ENCODE data around the gene PHF24. TPM values are rescaled to one million over a fixed set of nuclear protein-coding genes. Genes with fewer than 3 reads are reported as not detected.

PHF24 gene
- polyA plus RNA-seq, 3 donors, result 0.04 TPM; not detected in 2

- H3K9ac ChIP-seq (ENCODE audit: insufficient read depth, low read length, poor library complexity, severe bottlenecking), result no peak overlapping the region
- H3K4me3 ChIP-seq (replicated peaks in 1 of 3; ENCODE audit: low read depth in 2 of 3, low read length in 3 of 3), result no peak overlapping the region
- H3K4me1 ChIP-seq (ENCODE audit: control insufficient read depth in 1 of 2, insufficient read depth in 2 of 2, low read length in 2 of 2), result no peaks in the 10 kb centered on the region
- no peaks in the 10 kb centered on the region for H3K27me3 ChIP-seq (ENCODE audit: control insufficient read depth in 2 of 2, insufficient read depth in 2 of 2, low read length in 2 of 2)
- H3K4me1 Mint-ChIP-seq, result peaks cover 6% of the 10 kb centered on the region
- no peaks in the 10 kb centered on the region for H4K20me1 ChIP-seq (ENCODE audit: insufficient read depth, low read length)
- TF ChIP-seq CTCF (IDR thresholded peaks at IDR 0.05), result no peak
- no peak overlapping the region for H3K4me2 ChIP-seq (replicated peaks; ENCODE audit: extremely low read depth, low read length, poor library complexity, severe bottlenecking)
- no peak for DNase-seq
- H3K27ac ChIP-seq (ENCODE audit: low read depth in 1 of 2, low read length in 2 of 2), result no peak overlapping the region
- H3K9me3 Mint-ChIP-seq, result peaks cover 0 to 5% (median 0%) of the 10 kb centered on the region in 7 donors
- no peak overlapping the region for H2AFZ ChIP-seq (ENCODE audit: insufficient read depth, low read depth, low read length, poor library complexity, severe bottlenecking)
- peaks cover 0 to 2% (median 2%) of the 10 kb centered on the region in 3 donors for H3K27me3 Mint-ChIP-seq (ENCODE audit: low read depth in 3 of 3)
- H3K79me2 ChIP-seq (ENCODE audit: insufficient read depth, low read length), result no peaks in the 10 kb centered on the region
- no peaks in the 10 kb centered on the region for H3K36me3 Mint-ChIP-seq
- intact Hi-C loops (cut with micrococcal nuclease), result no loop called here
- H3K36me3 ChIP-seq (replicated peaks in 1 of 2; ENCODE audit: control insufficient read depth in 1 of 2, insufficient read depth in 2 of 2, low read length in 2 of 2), result no peaks in the 10 kb centered on the region
- 94% methylated on average over 3 of the region's 4 CpGs for WGBS (ENCODE audit: insufficient coverage)
- no peaks in the 10 kb centered on the region for H3K9me3 ChIP-seq (replicated peaks in 1 of 2; ENCODE audit: control insufficient read depth in 1 of 2, insufficient read depth in 1 of 2, low read length in 2 of 2)
- H3K4me3 Mint-ChIP-seq, result no peak overlapping the region
- H3K27ac Mint-ChIP-seq, result no peak overlapping the region
Measured at GRCh38 chr9:35029241-35029640, 71.2 kb downstream of the PHF24 start.

GRCh38 chr9:35029852-35030251, 71.8 kb downstream of the PHF24 start:
- no CpG with 5 or more reads among the region's 2 CpGs for WGBS (ENCODE audit: insufficient coverage)
- H3K27ac Mint-ChIP-seq, result no peak overlapping the region

More at GRCh38 chr9:35029852-35030251, 71.8 kb downstream of the PHF24 start:
- TF ChIP-seq CTCF (IDR thresholded peaks at IDR 0.05), result no peak
- intact Hi-C loops (cut with micrococcal nuclease), result no loop called here
- Mint-ChIP-seq H3K27me3 (ENCODE audit: low read depth in 3 of 3) (peaks cover 0 to 5% (median 0%) of the 10 kb centered on the region in 3 donors), H3K4me3 (no peak overlapping the region), H3K4me1 (peaks cover 6% of the 10 kb centered on the region), H3K9me3 (peaks cover 0 to 6% (median 0%) of the 10 kb centered on the region in 7 donors), H3K36me3 (no peaks in the 10 kb centered on the region)
- no peaks in the 10 kb centered on the region for H3K4me1 ChIP-seq (ENCODE audit: control insufficient read depth in 1 of 2, insufficient read depth in 2 of 2, low read length in 2 of 2)
- DNase-seq, result no peak
- no peaks in the 10 kb centered on the region for H3K79me2 ChIP-seq (ENCODE audit: insufficient read depth, low read length)
- no peaks in the 10 kb centered on the region for H3K9me3 ChIP-seq (replicated peaks in 1 of 2; ENCODE audit: control insufficient read depth in 1 of 2, insufficient read depth in 1 of 2, low read length in 2 of 2)
- H3K27ac ChIP-seq (ENCODE audit: low read depth in 1 of 2, low read length in 2 of 2), result no peak overlapping the region
- no peak overlapping the region for H3K4me2 ChIP-seq (replicated peaks; ENCODE audit: extremely low read depth, low read length, poor library complexity, severe bottlenecking)
- no peak overlapping the region for H2AFZ ChIP-seq (ENCODE audit: insufficient read depth, low read depth, low read length, poor library complexity, severe bottlenecking)
- H3K4me3 ChIP-seq (replicated peaks in 1 of 3; ENCODE audit: low read depth in 2 of 3, low read length in 3 of 3), result no peak overlapping the region
- H3K9ac ChIP-seq (ENCODE audit: insufficient read depth, low read length, poor library complexity, severe bottlenecking), result no peak overlapping the region
- H4K20me1 ChIP-seq (ENCODE audit: insufficient read depth, low read length), result no peaks in the 10 kb centered on the region
- no peaks in the 10 kb centered on the region for H3K36me3 ChIP-seq (replicated peaks in 1 of 2; ENCODE audit: control insufficient read depth in 1 of 2, insufficient read depth in 2 of 2, low read length in 2 of 2)
- H3K27me3 ChIP-seq (ENCODE audit: control insufficient read depth in 2 of 2, insufficient read depth in 2 of 2, low read length in 2 of 2), result no peaks in the 10 kb centered on the region

Other genes starting within 250 kb of the PHF24 start
- not detected for gene CCL21, start 248.1 kb upstream of the PHF24 start, polyA plus RNA-seq
- 1 to 10 TPM in 1 of 3 donors, under 1 TPM in 2; 0.66 to 1.9 (median 0.84) TPM for gene DNAJB5, start 31.5 kb downstream of the PHF24 start, polyA plus RNA-seq
- gene VCP, start 114.3 kb downstream of the PHF24 start, polyA plus RNA-seq, result 100 to 1,000 TPM; 100 to 180 (median 130) TPM
- 1 to 10 TPM; 2.0 to 7.0 (median 2.5) TPM for gene FANCG, start 121.7 kb downstream of the PHF24 start, polyA plus RNA-seq
- gene PIGO, start 138.3 kb downstream of the PHF24 start, polyA plus RNA-seq, result 10 to 100 TPM; 15.7 to 19.1 (median 17.3) TPM
- gene STOML2, start 144.8 kb downstream of the PHF24 start, polyA plus RNA-seq, result 10 to 100 TPM; 45.5 to 62.0 (median 50.3) TPM
- 10 to 100 TPM; 18.5 to 96.8 (median 23.7) TPM for gene ATOSB, start 157.6 kb downstream of the PHF24 start, polyA plus RNA-seq
- under 1 TPM; 0.41 to 0.81 (median 0.66) TPM for gene UNC13B, start 203.7 kb downstream of the PHF24 start, polyA plus RNA-seq

Measured in CD14-positive monocyte (primary cell).